Measurements from ENCODE around the gene FCHSD1.

The FCHSD1 gene

DNA sequence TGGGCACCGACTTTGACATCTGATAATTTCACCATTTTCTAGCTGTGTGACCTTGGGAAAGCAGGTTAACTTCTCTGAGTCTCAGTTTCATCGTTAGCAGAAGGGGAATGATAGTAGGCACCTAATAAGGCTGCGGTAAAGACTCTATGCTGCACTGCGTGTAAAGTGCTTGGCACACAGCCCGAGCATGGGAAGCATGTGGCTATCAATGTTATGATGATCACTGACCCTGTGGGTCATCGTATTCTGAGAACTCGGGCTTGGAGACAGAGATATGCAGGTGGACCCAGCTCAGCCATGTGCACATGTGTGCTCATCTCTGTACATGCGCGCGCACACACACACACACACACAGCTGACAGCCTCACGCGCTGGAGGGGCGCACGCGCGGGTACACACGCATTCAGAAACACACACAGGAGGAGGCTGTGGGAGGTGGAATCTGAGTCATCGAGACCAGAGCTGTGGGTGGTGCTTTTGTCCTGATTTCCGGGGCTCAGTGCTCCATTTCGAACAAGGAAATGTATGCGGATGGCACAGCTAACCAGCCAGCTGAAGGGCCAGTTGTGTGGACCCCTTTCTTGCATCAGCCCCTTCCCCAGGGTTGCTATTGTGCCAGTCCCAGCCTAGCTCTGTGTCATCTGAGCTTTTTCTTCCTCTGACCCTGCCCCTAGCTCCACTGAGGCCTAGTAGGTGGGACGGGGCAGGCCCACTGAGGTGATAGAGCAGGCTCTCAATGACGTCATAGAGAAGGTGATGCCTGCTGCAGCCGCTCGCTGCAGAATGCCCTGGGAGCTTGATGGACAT lies 41.9 kb upstream of the FCHSD1 start:
- TF ChIP-seq CEBPB (IDR thresholded peaks at IDR 0.05) (no peak), USF1 (IDR thresholded peaks at IDR 0.05) (no peak), TCF12 (IDR thresholded peaks at IDR 0.05; ENCODE audit: low read depth) (no peak), NFIC (IDR thresholded peaks at IDR 0.05) (no peak), YY1 (IDR thresholded peaks at IDR 0.05; ENCODE audit: low read depth) (no peak), TAF1 (IDR thresholded peaks at IDR 0.05; ENCODE audit: low read depth) (no peak), EP300 (IDR thresholded peaks at IDR 0.05; ENCODE audit: borderline replicate concordance) (no peak), CREB1 (IDR thresholded peaks at IDR 0.05; ENCODE audit: low read depth) (no peak), FOXM1 (IDR thresholded peaks at IDR 0.05; ENCODE audit: borderline replicate concordance, low read depth) (no peak), EGR1 (IDR thresholded peaks at IDR 0.05) (no peak), ZBTB7A (IDR thresholded peaks at IDR 0.05; ENCODE audit: low read depth) (no peak), MAX (IDR thresholded peaks at IDR 0.05) (no peak), REST (IDR thresholded peaks at IDR 0.05; ENCODE audit: low read depth) (no peak), RAD21 (IDR thresholded peaks at IDR 0.05; ENCODE audit: low read depth) (no peak), TEAD4 (IDR thresholded peaks at IDR 0.05) (no peak)

- TF ChIP-seq USF1 (IDR thresholded peaks at IDR 0.05) = no peak
- TF ChIP-seq RAD21 (IDR thresholded peaks at IDR 0.05; ENCODE audit: low read depth) = no peak
- no peak for TF ChIP-seq YY1 (IDR thresholded peaks at IDR 0.05; ENCODE audit: low read depth)
- TF ChIP-seq TAF1 (IDR thresholded peaks at IDR 0.05; ENCODE audit: low read depth) = no peak
- no peak for TF ChIP-seq ZBTB7A (IDR thresholded peaks at IDR 0.05; ENCODE audit: low read depth)
- no peak for TF ChIP-seq EGR1 (IDR thresholded peaks at IDR 0.05)
- no peak for TF ChIP-seq EP300 (IDR thresholded peaks at IDR 0.05; ENCODE audit: borderline replicate concordance)
- TF ChIP-seq TEAD4 (IDR thresholded peaks at IDR 0.05) = no peak
- no peak for TF ChIP-seq NFIC (IDR thresholded peaks at IDR 0.05)
- TF ChIP-seq MAX (IDR thresholded peaks at IDR 0.05) = no peak
- TF ChIP-seq FOXM1 (IDR thresholded peaks at IDR 0.05; ENCODE audit: borderline replicate concordance, low read depth) = no peak
- no peak for TF ChIP-seq REST (IDR thresholded peaks at IDR 0.05; ENCODE audit: low read depth)
- no peak for TF ChIP-seq CEBPB (IDR thresholded peaks at IDR 0.05)
- no peak for TF ChIP-seq TCF12 (IDR thresholded peaks at IDR 0.05; ENCODE audit: low read depth)
Observed at GRCh38 chr5:141692533-141692888, 41.3 kb upstream of the FCHSD1 start.

DNA sequence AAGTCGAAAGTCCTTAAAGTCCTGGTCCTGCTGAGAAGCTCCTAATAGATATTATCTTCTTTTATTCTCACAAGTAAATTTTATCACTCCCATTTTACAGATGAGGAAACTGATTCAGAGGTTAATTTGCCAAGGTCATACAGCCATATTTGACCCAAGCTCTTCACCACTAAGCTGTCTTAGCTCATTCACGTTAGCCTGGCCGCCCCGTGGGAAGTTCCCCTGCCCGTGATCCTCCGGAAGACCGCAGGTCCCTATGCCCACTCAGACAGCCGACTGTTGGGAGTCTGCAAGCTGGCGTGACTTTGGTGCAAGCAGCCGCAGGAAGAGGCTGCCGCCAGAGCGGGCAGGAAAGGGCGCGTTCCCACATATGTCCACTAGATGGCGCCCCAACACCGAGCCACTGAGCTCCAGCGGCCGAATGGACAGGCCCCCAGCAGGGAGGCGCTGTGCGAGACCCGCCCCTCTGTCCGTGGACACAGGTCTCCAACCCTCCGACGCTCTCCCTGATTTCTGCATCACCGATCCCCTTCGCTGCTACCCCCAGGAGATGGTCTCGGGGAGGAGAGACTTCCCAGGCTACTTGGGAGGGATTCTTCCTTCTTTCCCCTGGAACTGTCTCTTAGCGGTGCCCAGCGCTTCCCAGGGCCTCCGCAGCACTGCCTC lies 40.8 kb upstream of the FCHSD1 start:
- TF ChIP-seq RAD21 (IDR thresholded peaks at IDR 0.05; ENCODE audit: low read depth) = peak; percentile 97
- no peak for TF ChIP-seq TAF1 (IDR thresholded peaks at IDR 0.05; ENCODE audit: low read depth)

GRCh38 chr5:141691286-141691866 lies 40.2 kb upstream of the FCHSD1 start:
- TF ChIP-seq ZBTB7A (IDR thresholded peaks at IDR 0.05; ENCODE audit: low read depth) (no peak), MAX (IDR thresholded peaks at IDR 0.05) (no peak), EGR1 (IDR thresholded peaks at IDR 0.05) (no peak), TEAD4 (IDR thresholded peaks at IDR 0.05) (no peak), FOXM1 (IDR thresholded peaks at IDR 0.05; ENCODE audit: borderline replicate concordance, low read depth) (no peak), CEBPB (IDR thresholded peaks at IDR 0.05) (no peak), EP300 (IDR thresholded peaks at IDR 0.05; ENCODE audit: borderline replicate concordance) (no peak), YY1 (IDR thresholded peaks at IDR 0.05; ENCODE audit: low read depth) (no peak), REST (IDR thresholded peaks at IDR 0.05; ENCODE audit: low read depth) (no peak), TCF12 (IDR thresholded peaks at IDR 0.05; ENCODE audit: low read depth) (no peak), TAF1 (IDR thresholded peaks at IDR 0.05; ENCODE audit: low read depth) (no peak), USF1 (IDR thresholded peaks at IDR 0.05) (no peak), CREB1 (IDR thresholded peaks at IDR 0.05; ENCODE audit: low read depth) (no peak)

Measured in Ishikawa (cell line).